Testis (tissue), 5 donors: ENCODE results near the gene USP48. TPM values are rescaled to one million over a fixed set of nuclear protein-coding genes. Genes with fewer than 3 reads are reported as not detected.

Experiments
- DNase-seq: peaks from one replicate; pipeline ENCODE4 v3.0.0-alpha.2; 2019
- H3K27ac ChIP-seq, 2 donors: fragments of 200-600 bp; sonication (generic); one replicate each; pipeline ENCODE4 v1.5.1; 2019
- H3K27me3 ChIP-seq: fragments of 200-600 bp; sonication (generic); one replicate; pipeline ENCODE4 v1.5.1; 2019
- H3K36me3 ChIP-seq: fragments of 200-600 bp; sonication (generic); one replicate; pipeline ENCODE4 v1.5.1; 2017; ENCODE audit warnings: low read depth; ENCODE audit errors: missing control alignments
- H3K4me1 ChIP-seq: fragments of 200-600 bp; sonication (generic); one replicate; pipeline ENCODE4 v1.5.1; 2019
- H3K4me3 ChIP-seq, 2 donors: fragments of 200-600 bp; sonication (generic); one replicate each; pipeline ENCODE4 v1.5.1; 2017 to 2019
- H3K9me3 ChIP-seq: fragments of 200-600 bp; sonication (generic); one replicate; pipeline ENCODE4 v1.5.1; 2017
- POLR2A ChIP-seq: fragments of 450-650 bp; IDR thresholded peaks from one replicate; pipeline ENCODE4 v1.6.1; 2017; ENCODE audit warnings: antibody characterized with exemption, mild to moderate bottlenecking, moderate library complexity
- WGBS, 2 donors: methylation state at CpG; one replicate each; pipeline ENCODE4 v1.1.5; 2018; 5-methylcytosine and 5-hydroxymethylcytosine counted together
- intact Hi-C: fragments of 100-400 bp; cut with DNase I; formaldehyde crosslinking; loops from one replicate; pipeline ENCODE4 v1.15.1; 2023; ENCODE audit warnings: low total_unique reads
- long read RNA-seq, 2 donors: transcript quantifications; one replicate each; lab custom pipeline, GENCODE V29; 2026
- polyA plus RNA-seq: library from polyadenylated mRNA; stranded (reverse); fragments of 350-450 nt; fragmentation: Illumina TruSeq; extraction: RNeasy Lipid Tissue Mini Kit (QIAGEN cat#74804); gene quantifications from one replicate; pipeline ENCODE4 v1.2.3, GENCODE V29; 2014; ENCODE audit warnings: low read depth, low replicate concordance; ENCODE audit not compliant: insufficient read depth
- total RNA-seq, 2 donors: library from RNA; depleted of rRNA; stranded (reverse); fragments of >200 nt; gene quantifications; one replicate each; pipeline ENCODE4 v1.2.3, GENCODE V29; 2016
- TF ChIP-seq, protein P1 (sequence below), 3 experiments: fragments of 450-650 bp in 2 of 3; fragments of 200-600 bp in 1 of 3; sonication (generic) in 1 of 3; IDR thresholded peaks; one replicate each; pipeline ENCODE4 v1.5.1; 2016 to 2019; ENCODE audit warnings: antibody characterized with exemption in 3 of 3, mild to moderate bottlenecking in 2 of 3, moderate library complexity in 1 of 3

The USP48 gene, protein sequence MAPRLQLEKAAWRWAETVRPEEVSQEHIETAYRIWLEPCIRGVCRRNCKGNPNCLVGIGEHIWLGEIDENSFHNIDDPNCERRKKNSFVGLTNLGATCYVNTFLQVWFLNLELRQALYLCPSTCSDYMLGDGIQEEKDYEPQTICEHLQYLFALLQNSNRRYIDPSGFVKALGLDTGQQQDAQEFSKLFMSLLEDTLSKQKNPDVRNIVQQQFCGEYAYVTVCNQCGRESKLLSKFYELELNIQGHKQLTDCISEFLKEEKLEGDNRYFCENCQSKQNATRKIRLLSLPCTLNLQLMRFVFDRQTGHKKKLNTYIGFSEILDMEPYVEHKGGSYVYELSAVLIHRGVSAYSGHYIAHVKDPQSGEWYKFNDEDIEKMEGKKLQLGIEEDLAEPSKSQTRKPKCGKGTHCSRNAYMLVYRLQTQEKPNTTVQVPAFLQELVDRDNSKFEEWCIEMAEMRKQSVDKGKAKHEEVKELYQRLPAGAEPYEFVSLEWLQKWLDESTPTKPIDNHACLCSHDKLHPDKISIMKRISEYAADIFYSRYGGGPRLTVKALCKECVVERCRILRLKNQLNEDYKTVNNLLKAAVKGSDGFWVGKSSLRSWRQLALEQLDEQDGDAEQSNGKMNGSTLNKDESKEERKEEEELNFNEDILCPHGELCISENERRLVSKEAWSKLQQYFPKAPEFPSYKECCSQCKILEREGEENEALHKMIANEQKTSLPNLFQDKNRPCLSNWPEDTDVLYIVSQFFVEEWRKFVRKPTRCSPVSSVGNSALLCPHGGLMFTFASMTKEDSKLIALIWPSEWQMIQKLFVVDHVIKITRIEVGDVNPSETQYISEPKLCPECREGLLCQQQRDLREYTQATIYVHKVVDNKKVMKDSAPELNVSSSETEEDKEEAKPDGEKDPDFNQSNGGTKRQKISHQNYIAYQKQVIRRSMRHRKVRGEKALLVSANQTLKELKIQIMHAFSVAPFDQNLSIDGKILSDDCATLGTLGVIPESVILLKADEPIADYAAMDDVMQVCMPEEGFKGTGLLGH
- 10 to 100 TPM; 63.0 to 66.2 TPM for total RNA-seq
- 33.3 TPM for polyA plus RNA-seq
- long read RNA-seq, donor 1, full-length matches to known transcripts: 8 of 8 reads
- long read RNA-seq, donor 1, partial matches to known transcripts: 0 of 8 reads
- long read RNA-seq, donor 1, other reads (novel, unspliced or antisense): 0 of 8 reads
- long read RNA-seq, donor 2, full-length matches to known transcripts: 8 of 8 reads
- long read RNA-seq, donor 2, partial matches to known transcripts: 0 of 8 reads
- long read RNA-seq, donor 2, other reads (novel, unspliced or antisense): 0 of 8 reads

- peak within 1 kb of the TSS; percentile 89 to 100 for H3K4me3 ChIP-seq
- peak; percentile 100 for DNase-seq
- WGBS, 2 donors: 0% methylated on average over 16 to 51 of the region's 82 CpGs
- H3K27ac ChIP-seq: peak within 1 kb of the TSS; percentile 100
- H3K9me3 ChIP-seq: no peaks in the 10 kb centered on the region
- intact Hi-C loops: no loop called here
- no peaks in the 10 kb centered on the region for H3K27me3 ChIP-seq
- no peaks in the 10 kb centered on the region for H3K36me3 ChIP-seq
- peak; percentile 4 for TF ChIP-seq POLR2A
- TF ChIP-seq, protein P1, sequence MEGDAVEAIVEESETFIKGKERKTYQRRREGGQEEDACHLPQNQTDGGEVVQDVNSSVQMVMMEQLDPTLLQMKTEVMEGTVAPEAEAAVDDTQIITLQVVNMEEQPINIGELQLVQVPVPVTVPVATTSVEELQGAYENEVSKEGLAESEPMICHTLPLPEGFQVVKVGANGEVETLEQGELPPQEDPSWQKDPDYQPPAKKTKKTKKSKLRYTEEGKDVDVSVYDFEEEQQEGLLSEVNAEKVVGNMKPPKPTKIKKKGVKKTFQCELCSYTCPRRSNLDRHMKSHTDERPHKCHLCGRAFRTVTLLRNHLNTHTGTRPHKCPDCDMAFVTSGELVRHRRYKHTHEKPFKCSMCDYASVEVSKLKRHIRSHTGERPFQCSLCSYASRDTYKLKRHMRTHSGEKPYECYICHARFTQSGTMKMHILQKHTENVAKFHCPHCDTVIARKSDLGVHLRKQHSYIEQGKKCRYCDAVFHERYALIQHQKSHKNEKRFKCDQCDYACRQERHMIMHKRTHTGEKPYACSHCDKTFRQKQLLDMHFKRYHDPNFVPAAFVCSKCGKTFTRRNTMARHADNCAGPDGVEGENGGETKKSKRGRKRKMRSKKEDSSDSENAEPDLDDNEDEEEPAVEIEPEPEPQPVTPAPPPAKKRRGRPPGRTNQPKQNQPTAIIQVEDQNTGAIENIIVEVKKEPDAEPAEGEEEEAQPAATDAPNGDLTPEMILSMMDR (IDR thresholded peaks at IDR 0.05): peak in 1 of 3 experiments; percentile 28
- H3K4me1 ChIP-seq: peaks cover 10% of the 10 kb centered on the region
Measured at GRCh38 chr1:21782868-21783678, at the start of gene USP48. USP48 (minus strand) TSS chr1:21783149; CDS start chr1:21782957, 192 bp downstream.

DNA sequence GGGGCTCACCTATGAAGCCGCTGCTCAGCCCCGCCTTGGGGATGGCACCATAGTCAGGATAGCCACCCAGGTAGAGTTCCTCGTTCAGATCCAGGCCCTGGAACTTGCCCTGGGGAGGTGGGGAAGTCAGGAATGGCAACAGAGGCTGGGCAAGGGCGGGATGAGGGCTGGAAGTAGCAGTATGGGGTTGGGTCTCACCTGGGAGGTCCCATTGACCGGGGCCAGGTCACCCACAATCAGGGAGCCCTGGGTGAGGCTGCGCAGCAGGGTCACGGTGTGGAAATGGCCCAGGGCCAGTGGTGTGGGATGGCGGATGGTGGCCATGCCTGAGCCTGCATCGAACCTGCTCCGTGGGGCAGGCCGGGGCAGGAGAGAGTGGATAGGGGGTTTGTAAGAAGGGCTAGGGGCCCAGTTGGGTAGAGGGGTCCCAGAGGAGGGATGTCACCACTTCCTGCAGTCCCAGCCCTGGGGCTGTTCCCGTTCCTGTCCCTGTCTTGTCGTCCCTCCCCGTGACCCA is 48.6 kb upstream of the USP48 start:
- Histone ChIP-seq H3K27ac (no peak overlapping the region), H3K4me3 (no peak overlapping the region), H3K27me3 (no peaks in the 10 kb centered on the region), H3K9me3 (no peaks in the 10 kb centered on the region), H3K4me1 (no peaks in the 10 kb centered on the region), H3K36me3 (no peaks in the 10 kb centered on the region)
- DNase-seq: no peak
- WGBS, 2 donors: 92 to 95% methylated on average over 9 to 14 of the region's 14 CpGs
- no peak for TF ChIP-seq POLR2A
- TF ChIP-seq, protein P1 (IDR thresholded peaks at IDR 0.05): no peak
- intact Hi-C loops: no loop called here

DNA sequence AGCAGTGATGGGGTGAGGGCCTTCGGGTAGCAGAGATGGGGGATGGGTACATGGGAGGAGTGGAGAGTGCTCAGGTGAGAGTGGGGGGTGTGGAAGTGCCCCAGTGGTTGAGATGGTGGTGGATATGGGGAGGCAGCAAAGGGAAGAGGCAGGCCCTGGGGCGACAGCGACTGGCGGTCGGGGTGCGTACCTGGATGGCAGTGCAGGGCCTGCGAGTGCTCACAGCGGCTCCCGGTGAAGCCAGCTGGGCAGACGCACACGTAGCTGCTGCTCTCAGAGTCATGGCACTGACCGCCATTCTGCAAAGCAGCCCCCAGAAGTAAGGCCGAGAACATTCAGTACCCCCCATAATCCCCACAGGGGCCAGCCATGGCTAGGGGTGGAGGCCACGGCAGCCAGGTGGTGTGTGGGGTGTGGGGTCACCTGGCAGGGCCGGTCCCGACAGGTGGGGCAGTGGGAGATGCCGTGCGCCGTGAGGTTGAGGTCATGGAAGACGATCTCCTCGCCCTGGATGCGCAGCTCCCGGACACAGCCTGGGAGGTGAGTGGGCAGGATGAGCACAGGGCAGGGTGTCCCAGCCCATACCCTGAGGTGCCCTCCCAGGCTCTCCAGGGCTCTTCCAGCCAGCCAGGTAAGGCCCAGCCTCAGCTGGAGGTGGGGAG is 48.0 kb upstream of the USP48 start:
- H3K27me3 ChIP-seq: no peaks in the 10 kb centered on the region
- no peaks in the 10 kb centered on the region for H3K36me3 ChIP-seq
- H3K4me3 ChIP-seq: no peak overlapping the region
- TF ChIP-seq POLR2A: no peak
- TF ChIP-seq, protein P1 (IDR thresholded peaks at IDR 0.05): no peak
- no peak for DNase-seq
- no peak overlapping the region for H3K27ac ChIP-seq
- intact Hi-C loops: no loop called here
- 92 to 94% methylated on average over 12 to 23 of the region's 23 CpGs for WGBS, 2 donors
- H3K4me1 ChIP-seq: no peaks in the 10 kb centered on the region
- H3K9me3 ChIP-seq: no peaks in the 10 kb centered on the region
